Erythroblast (primary cell): ENCODE data around the gene TECPR1.

ENCODE experiments used
- GATA1 ChIP-seq: IDR thresholded peaks from 2 replicates; pipeline ENCODE4 v1.6.1; 2011; ENCODE audit warnings: low read depth, mild to moderate bottlenecking, control low read depth, low read length, moderate library complexity
- POLR2A ChIP-seq: IDR thresholded peaks from 2 replicates; pipeline ENCODE4 v1.6.1; 2011; ENCODE audit warnings: mild to moderate bottlenecking, low read length

GRCh38 chr7:98249106-98249505 is 2.9 kb downstream of the TECPR1 start:
- TF ChIP-seq POLR2A (no peak), GATA1 (no peak)
